Ovary (tissue), 10 donors: ENCODE data around the gene SLC24A2. TPM values are rescaled to one million over a fixed set of nuclear protein-coding genes. Genes with fewer than 3 reads are reported as not detected.
"Not testable (repeated sequence)": the region's sequence is repeated elsewhere in the genome, so short reads cannot be mapped to it uniquely, and the experiment has no call there.

ENCODE experiments used
- DNase-seq, 5 donors: peaks; one replicate each; pipeline ENCODE4 v3.0.0-alpha.2; 2019 to 2020
- H3K27ac ChIP-seq, 2 donors: fragments of 200-600 bp; one replicate each; pipeline versions ENCODE4 v1.5.1 to v1.8.0; 2019 to 2022
- H3K27me3 ChIP-seq: fragments of 200-600 bp; one replicate; pipeline ENCODE4 v1.8.0; 2022
- H3K36me3 ChIP-seq: fragments of 200-600 bp; sonication (generic); one replicate; pipeline ENCODE4 v1.5.1; 2019
- H3K4me1 ChIP-seq: one replicate; pipeline ENCODE4 v1.8.1; 2013; ENCODE audit warnings: mild to moderate bottlenecking, moderate library complexity; ENCODE audit not compliant: insufficient read depth
- H3K4me3 ChIP-seq: fragments of 200-600 bp; sonication (generic); one replicate; pipeline ENCODE4 v1.5.1; 2017
- H3K9me3 ChIP-seq, 2 donors: fragments of 200-600 bp in 1 of 2; sonication (generic) in 1 of 2; one replicate each; pipeline versions ENCODE4 v1.5.1 to v1.8.1; 2013 to 2019; ENCODE audit warnings: mild to moderate bottlenecking in 1 of 2, moderate library complexity in 1 of 2
- EP300 ChIP-seq: sonication (generic); formaldehyde crosslinking; IDR thresholded peaks from one replicate; pipeline ENCODE4 v1.6.1; 2017; ENCODE audit warnings: antibody characterized with exemption
- POLR2A ChIP-seq: fragments of 450-650 bp; IDR thresholded peaks from one replicate; pipeline ENCODE4 v1.6.1; 2017; ENCODE audit warnings: antibody characterized with exemption, mild to moderate bottlenecking, moderate library complexity
- WGBS, 3 donors: extraction: QIAGEN DNeasy Blood & Tissue Kit in 1 of 3; methylation state at CpG; one replicate each; pipeline versions ENCODE4 v1.1.5 to v1.1.7; 2013 to 2017; 5-methylcytosine and 5-hydroxymethylcytosine counted together
- intact Hi-C, 4 donors: fragments of 100-400 bp; cut with DNase I; formaldehyde crosslinking; loops; one replicate each; pipeline versions ENCODE4 v1.11.0 to v1.15.1; 2022 to 2023
- long read RNA-seq, 3 donors: library from polyadenylated mRNA in 2 of 3; unstranded in 2 of 3; transcript quantifications; one replicate each; pipeline ENCODE4 v2.0.0 and lab custom pipeline, GENCODE V29; 2021 to 2026
- polyA plus RNA-seq, 2 donors: library from polyadenylated mRNA; stranded (reverse); fragments of 200-250 nt in 1 of 2; fragments of 350-450 nt in 1 of 2; fragmentation: Illumina TruSeq in 1 of 2; extraction: RNeasy Lipid Tissue Mini Kit (QIAGEN cat#74804) in 1 of 2; gene quantifications; one replicate each; pipeline ENCODE4 v1.2.3, GENCODE V29; 2013 to 2014
- total RNA-seq, 7 donors: library from RNA; depleted of rRNA in 2 of 7; stranded (reverse); fragments of >200 nt in 2 of 7; fragmentation: NEBNext Ultra II Directional in 3 of 7; extraction: Animal tissue kit (Norgen Biotek cat#: 25700) in 3 of 7; gene quantifications; one replicate each; pipeline versions ENCODE4 v1.1.0 to v1.2.4, GENCODE V29; 2016 to 2023
- TF ChIP-seq, protein P1 (sequence below), 3 donors: fragments of 450-650 bp in 2 of 3; fragments of 200-600 bp in 1 of 3; IDR thresholded peaks; one replicate each; pipeline versions ENCODE4 v1.5.1 to v1.8.0; 2016 to 2022; ENCODE audit warnings: antibody characterized with exemption in 3 of 3, mild to moderate bottlenecking in 1 of 3
- donor health status: DM: no; HTN: no; CAD: no; lungs with moderate emphysema.
- donor health status: DM: no; HTN: no; CAD: no.
- donor health status: Bipolar disorder and iron deficiency.
- donor health status: DM: yes; HTN: yes; CAD: no.
- donor health status: DM: no; HTN: no; CAD: no.
- donor health status: DM: yes; HTN: yes; CAD: no.

Gene SLC24A2
- under 1 TPM in 5 of 7 donors, not detected in 2; 0.11 to 0.69 (median 0.28) TPM for total RNA-seq
- under 1 TPM; 0.01 to 0.08 TPM for polyA plus RNA-seq
- long read RNA-seq, donor 1 = 0 reads
- long read RNA-seq, donor 2 = 0 reads
- long read RNA-seq, donor 3 = 0 reads

DNA sequence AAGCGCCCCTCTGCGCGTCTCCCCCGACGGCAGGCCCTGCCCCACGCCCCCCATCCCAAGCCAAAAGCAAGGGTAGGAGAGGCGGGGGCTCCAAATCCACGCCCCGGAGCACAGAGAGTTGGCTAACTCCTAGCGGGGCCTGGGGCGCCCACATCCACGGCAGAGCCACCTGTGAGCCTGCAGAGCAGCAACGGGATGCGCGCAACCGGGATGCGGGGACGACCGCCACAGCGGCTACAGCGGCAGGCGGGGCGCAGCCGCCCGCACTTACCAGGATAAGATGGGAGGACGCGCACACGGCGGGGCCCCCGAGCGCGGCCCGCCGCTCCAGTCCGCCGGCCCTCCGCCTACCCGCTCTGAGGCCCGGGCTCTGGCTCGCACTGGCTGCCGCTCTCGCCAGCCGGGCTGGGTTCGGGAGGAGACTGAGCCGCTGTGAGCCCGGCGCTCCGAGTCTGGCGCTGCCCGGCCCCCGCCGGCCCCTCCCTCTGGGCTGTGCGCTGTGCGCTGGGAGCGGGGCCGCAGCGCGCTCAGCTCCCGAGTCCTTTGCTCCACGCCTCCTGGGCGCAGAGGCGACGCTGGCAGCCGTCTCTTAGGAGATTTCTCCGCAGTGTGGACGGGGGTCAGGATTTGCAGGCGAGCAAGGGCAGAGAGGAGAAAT lies at the start of gene SLC24A2:
Gene SLC24A2, minus strand, starts transcription at position 424 of the 658 bp plus-strand sequence.
- Histone ChIP-seq H3K4me1 (no peaks in the 10 kb centered on the region), H3K36me3 (no peaks in the 10 kb centered on the region), H3K27me3 (no peaks in the 10 kb centered on the region), H3K27ac (no peak within 1 kb of the TSS), H3K4me3 (no peak within 1 kb of the TSS), H3K9me3 (no peaks in the 10 kb centered on the region)
- intact Hi-C loops = no loop called here
- DNase-seq = no peak
- WGBS, 3 donors = 0 to 4% (median 1%) methylated on average over 12 to 67 of the region's 67 CpGs
- TF ChIP-seq EP300 (no peak), POLR2A (no peak)
- TF ChIP-seq, protein P1, sequence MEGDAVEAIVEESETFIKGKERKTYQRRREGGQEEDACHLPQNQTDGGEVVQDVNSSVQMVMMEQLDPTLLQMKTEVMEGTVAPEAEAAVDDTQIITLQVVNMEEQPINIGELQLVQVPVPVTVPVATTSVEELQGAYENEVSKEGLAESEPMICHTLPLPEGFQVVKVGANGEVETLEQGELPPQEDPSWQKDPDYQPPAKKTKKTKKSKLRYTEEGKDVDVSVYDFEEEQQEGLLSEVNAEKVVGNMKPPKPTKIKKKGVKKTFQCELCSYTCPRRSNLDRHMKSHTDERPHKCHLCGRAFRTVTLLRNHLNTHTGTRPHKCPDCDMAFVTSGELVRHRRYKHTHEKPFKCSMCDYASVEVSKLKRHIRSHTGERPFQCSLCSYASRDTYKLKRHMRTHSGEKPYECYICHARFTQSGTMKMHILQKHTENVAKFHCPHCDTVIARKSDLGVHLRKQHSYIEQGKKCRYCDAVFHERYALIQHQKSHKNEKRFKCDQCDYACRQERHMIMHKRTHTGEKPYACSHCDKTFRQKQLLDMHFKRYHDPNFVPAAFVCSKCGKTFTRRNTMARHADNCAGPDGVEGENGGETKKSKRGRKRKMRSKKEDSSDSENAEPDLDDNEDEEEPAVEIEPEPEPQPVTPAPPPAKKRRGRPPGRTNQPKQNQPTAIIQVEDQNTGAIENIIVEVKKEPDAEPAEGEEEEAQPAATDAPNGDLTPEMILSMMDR (IDR thresholded peaks at IDR 0.05) = no peak

DNA sequence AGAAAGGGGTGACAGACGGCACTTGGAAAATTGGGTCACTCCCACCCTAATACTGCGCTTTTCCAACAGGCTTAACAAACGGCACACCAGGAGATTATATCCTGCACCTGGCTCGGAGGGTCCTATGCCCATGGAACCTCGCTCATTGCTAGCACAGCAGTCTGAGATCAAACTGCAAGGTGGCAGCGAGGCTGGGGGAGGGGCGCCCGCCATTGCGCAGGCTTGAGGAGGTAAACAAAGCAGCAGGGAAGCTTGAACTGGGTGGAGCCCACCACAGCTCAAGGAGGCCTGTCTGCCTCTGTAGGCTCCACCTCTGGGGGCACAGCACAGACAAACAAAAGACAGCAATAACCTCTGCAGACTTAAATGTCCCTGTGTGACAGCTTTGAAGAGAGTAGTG lies 44.5 kb upstream of the SLC24A2 start:
- H3K27me3 ChIP-seq, H3K4me1 ChIP-seq, intact Hi-C loops, H3K36me3 ChIP-seq, DNase-seq, H3K4me3 ChIP-seq, H3K9me3 ChIP-seq, H3K27ac ChIP-seq: not testable (repeated sequence)
- WGBS, 3 donors = 91 to 94% (median 91%) methylated on average over 9 of the region's 9 CpGs

DNA sequence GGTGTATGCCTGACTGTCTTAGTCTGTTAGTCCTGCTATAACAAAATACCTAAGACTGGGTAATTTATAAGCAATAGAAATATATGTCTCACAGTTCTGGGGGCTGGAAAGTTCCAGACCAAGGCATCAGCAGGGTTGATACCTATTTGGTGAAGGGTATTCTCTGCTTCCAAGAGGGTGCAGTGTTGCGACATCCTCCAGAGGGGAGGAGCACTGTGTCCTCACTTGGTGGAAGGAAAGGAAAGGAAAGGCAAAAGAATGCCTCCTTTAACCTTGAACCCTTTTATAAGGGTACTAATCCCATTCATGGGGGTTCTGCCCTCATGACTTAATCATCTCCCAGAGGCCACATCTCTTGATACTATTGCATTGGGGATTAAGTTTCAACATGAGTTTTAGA lies 42.0 kb upstream of the SLC24A2 start:
- no peak for TF ChIP-seq POLR2A
- TF ChIP-seq, protein P1 (IDR thresholded peaks at IDR 0.05) = no peak
- TF ChIP-seq EP300 = no peak
- no peaks in the 10 kb centered on the region for H3K4me1 ChIP-seq
- no peak for DNase-seq
- H3K27me3 ChIP-seq = no peaks in the 10 kb centered on the region
- WGBS, 3 donors = 91 to 92% (median 91%) methylated on average over 1 of the region's 1 CpG
- no peaks in the 10 kb centered on the region for H3K36me3 ChIP-seq
- no peak overlapping the region for H3K27ac ChIP-seq
- no peaks in the 10 kb centered on the region for H3K9me3 ChIP-seq
- no peak overlapping the region for H3K4me3 ChIP-seq
- intact Hi-C loops = no loop called here

DNA sequence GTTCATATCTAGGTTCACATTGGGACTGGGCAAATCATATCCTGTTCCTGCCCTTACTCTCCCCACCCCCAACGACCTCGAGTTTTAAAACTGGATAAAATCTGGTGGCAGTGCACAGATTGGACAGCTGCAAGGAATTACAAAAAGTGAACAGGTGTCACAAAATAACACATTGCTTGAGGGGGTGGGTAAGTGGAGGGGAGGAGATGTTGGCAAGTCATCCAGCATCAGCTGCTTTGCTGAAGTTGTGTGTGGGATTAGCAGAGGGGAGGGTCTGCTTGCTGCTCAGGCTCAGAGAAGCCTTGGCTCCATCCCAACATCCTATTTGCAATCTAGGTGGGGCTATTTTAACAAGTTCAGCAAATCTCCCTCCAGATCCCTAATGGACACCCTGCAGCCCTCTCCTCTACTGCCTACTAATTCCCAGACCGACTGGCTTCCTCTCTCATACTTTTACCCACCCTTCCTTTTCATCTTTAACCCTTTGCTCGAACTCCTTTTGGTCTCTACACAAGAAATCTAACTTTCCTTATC lies 39.8 kb upstream of the SLC24A2 start:
- Histone ChIP-seq H3K4me1 (no peaks in the 10 kb centered on the region), H3K27ac (no peak overlapping the region), H3K36me3 (no peaks in the 10 kb centered on the region), H3K9me3 (no peaks in the 10 kb centered on the region), H3K27me3 (no peaks in the 10 kb centered on the region), H3K4me3 (no peak overlapping the region)
- intact Hi-C loops = no loop called here
- TF ChIP-seq POLR2A = no peak
- TF ChIP-seq, protein P1 (IDR thresholded peaks at IDR 0.05) = no peak
- TF ChIP-seq EP300 = no peak
- 38 to 44% (median 42%) methylated on average over 4 of the region's 4 CpGs for WGBS, 3 donors
- no peak for DNase-seq

DNA sequence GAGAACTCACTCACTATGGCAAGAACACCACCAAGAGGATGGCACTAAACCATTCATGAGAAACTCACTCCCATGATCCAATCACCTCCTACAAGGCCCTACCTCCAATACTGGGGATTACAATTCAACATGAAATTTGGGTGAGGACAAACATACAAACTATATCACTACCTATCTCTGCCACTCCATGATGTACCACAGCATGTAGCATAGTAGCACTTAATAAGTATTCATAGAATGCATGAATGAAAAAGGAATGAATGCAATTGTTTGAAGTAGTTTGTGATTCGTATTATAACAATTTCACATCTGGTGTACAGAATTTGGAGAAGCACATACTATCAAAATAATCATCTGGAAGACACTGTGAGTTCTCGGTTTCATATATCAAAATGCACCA lies 27.9 kb upstream of the SLC24A2 start:
- TF ChIP-seq EP300 = no peak
- TF ChIP-seq POLR2A = no peak
- TF ChIP-seq, protein P1 (IDR thresholded peaks at IDR 0.05) = no peak
- Histone ChIP-seq H3K4me1 (no peaks in the 10 kb centered on the region), H3K27ac (no peak overlapping the region), H3K4me3 (no peak overlapping the region), H3K36me3 (no peaks in the 10 kb centered on the region), H3K27me3 (no peaks in the 10 kb centered on the region), H3K9me3 (no peaks in the 10 kb centered on the region)
- 73 to 78% (median 76%) methylated on average over 2 of the region's 2 CpGs for WGBS, 3 donors
- DNase-seq = no peak
- intact Hi-C loops = no loop called here
